ENCODE measurements around the gene C1QBP.

- no peak for TF ChIP-seq CTCF (IDR thresholded peaks at IDR 0.05; ENCODE audit: low read depth, low read length)
- no peak for TF ChIP-seq EZH2phosphoT487 (IDR thresholded peaks at IDR 0.05; ENCODE audit: low read depth)
Observed at GRCh38 chr17:5437721-5438317, 1.1 kb downstream of the C1QBP start.

Measured in OCI-LY3 (cell line).